ENCODE measurements around the gene SIPA1L3.
A peak's percentile ranks its signal among the peaks of the same experiment; 100 is the strongest.
"Not testable (repeated sequence)": the region's sequence is repeated elsewhere in the genome, so short reads cannot be mapped to it uniquely, and the experiment has no call there.

SIPA1L3 gene, protein sequence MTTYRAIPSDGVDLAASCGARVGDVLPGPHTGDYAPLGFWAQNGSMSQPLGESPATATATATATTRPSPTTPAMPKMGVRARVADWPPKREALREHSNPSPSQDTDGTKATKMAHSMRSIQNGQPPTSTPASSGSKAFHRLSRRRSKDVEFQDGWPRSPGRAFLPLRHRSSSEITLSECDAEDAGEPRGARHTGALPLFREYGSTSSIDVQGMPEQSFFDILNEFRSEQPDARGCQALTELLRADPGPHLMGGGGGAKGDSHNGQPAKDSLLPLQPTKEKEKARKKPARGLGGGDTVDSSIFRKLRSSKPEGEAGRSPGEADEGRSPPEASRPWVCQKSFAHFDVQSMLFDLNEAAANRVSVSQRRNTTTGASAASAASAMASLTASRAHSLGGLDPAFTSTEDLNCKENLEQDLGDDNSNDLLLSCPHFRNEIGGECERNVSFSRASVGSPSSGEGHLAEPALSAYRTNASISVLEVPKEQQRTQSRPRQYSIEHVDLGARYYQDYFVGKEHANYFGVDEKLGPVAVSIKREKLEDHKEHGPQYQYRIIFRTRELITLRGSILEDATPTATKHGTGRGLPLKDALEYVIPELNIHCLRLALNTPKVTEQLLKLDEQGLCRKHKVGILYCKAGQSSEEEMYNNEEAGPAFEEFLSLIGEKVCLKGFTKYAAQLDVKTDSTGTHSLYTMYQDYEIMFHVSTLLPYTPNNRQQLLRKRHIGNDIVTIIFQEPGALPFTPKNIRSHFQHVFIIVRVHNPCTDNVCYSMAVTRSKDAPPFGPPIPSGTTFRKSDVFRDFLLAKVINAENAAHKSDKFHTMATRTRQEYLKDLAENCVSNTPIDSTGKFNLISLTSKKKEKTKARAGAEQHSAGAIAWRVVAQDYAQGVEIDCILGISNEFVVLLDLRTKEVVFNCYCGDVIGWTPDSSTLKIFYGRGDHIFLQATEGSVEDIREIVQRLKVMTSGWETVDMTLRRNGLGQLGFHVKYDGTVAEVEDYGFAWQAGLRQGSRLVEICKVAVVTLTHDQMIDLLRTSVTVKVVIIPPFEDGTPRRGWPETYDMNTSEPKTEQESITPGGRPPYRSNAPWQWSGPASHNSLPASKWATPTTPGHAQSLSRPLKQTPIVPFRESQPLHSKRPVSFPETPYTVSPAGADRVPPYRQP (N-terminal part only)

GRCh38 chr19:37906869-37907734 lies at the start of gene SIPA1L3:
Gene SIPA1L3, plus strand, starts transcription at chr19:37907208. Its CDS starts 174,358 bp downstream, at chr19:38081566.
- TF ChIP-seq CTCF (conservative IDR thresholded peaks at IDR 0.05; ENCODE audit: low read depth, low read length) = no peak
- peak; percentile 97 for DNase-seq (ENCODE audit: low read depth)
- H3K4me3 ChIP-seq (ENCODE audit: low read depth, low read length) = peak within 1 kb of the TSS; percentile 85

DNA sequence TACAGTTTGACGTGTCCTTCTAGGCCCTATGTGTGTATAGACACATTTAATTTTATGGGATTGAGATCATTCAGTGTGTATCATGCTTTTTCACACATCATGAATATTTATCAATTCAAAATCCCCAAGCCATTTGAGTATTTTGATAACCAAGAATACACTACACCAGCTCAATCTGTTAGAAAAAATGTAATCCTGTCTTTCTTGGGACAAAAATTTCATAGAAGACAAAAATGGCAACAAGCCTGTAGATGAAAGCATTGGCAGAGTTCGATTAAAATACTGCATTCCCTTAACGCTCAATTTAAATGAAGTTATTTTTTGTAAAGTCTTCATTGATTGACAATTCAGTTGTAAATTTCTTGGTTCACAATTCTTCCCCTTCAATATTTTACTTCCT lies 42.5 kb upstream of the SIPA1L3 start:
- H3K4me3 ChIP-seq (ENCODE audit: low read depth, low read length) = no peak overlapping the region
- TF ChIP-seq CTCF (conservative IDR thresholded peaks at IDR 0.05; ENCODE audit: low read depth, low read length) = no peak
- DNase-seq (ENCODE audit: low read depth) = no peak

DNA sequence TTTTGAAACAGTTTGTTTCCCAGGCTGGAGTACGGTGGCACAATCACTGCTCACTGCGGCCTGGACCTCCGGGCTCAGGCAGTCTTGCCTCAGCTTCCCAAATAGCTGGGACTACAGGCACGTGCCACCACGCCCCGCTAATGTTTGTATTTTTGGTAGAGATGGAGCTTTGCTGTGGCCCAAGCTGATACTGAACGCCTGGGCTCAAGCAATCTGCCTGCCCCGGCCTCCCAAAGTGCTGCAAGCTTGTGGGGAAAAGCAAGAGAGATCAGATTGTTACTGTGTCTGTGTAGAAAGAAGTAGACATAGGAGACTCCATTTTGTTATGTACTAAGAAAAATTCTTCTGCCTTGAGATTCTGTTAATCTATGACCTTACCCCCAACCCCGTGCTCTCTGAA lies 41.1 kb upstream of the SIPA1L3 start:
- not testable (repeated sequence) for DNase-seq (ENCODE audit: low read depth); H3K4me3 ChIP-seq (ENCODE audit: low read depth, low read length)

DNA sequence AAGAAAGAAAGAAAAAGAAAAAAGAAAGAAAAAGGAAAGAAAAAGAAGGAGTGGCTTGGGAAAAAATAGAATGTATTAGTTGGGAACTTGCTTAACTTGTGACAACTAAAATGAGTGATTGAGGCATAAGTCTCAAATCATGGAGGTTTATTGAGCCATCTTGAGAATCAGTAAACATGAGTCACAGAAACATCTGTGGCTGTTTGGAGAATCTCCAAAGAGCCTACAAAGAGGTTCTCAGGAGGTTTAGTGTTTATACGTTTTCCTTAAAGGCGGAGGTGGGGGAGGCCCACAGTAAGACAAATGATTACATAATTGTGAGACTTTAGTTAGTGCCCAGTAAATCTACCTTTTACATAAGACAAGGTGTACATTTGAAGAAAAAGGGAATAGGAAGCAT lies 39.2 kb upstream of the SIPA1L3 start:
- H3K4me3 ChIP-seq (ENCODE audit: low read depth, low read length) = no peak overlapping the region
- no peak for TF ChIP-seq CTCF (conservative IDR thresholded peaks at IDR 0.05; ENCODE audit: low read depth, low read length)
- DNase-seq (ENCODE audit: low read depth) = peak; percentile 77

GRCh38 chr19:37869766-37870340 lies 37.2 kb upstream of the SIPA1L3 start:
- TF ChIP-seq CTCF (conservative IDR thresholded peaks at IDR 0.05; ENCODE audit: low read depth, low read length) = no peak
- no peak for DNase-seq (ENCODE audit: low read depth)
- no peak overlapping the region for H3K4me3 ChIP-seq (ENCODE audit: low read depth, low read length)

DNA sequence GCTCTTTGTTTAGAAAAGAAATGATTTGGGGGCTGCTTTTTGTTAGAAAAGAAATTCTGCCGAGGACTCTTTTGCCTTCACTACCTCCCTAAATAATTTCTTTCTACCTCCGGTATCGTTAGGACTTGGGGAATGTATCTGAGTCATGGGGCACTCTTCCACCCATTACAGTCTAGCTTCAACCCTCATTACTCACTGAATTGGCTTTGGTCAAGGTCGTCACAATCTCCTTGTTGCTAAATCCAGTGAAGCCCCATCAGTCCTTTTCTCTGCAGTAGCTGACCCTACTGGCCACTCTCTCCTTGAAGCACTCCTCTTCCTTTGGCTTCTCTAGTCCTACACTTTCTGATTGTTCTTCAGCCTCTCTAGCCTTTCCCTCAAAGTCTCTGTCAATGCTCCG lies 34.6 kb upstream of the SIPA1L3 start:
- peak; percentile 14 for DNase-seq (ENCODE audit: low read depth)
- TF ChIP-seq CTCF (conservative IDR thresholded peaks at IDR 0.05; ENCODE audit: low read depth, low read length) = no peak

More for the DNA sequence above, 34.6 kb upstream of the SIPA1L3 start:
- no peak overlapping the region for H3K4me3 ChIP-seq (ENCODE audit: low read depth, low read length)

Data from choroid plexus epithelial cell (primary cell).